ENCODE data around the gene TIFAB.
A peak's percentile ranks its signal among the peaks of the same experiment; 100 is the strongest.

Gene TIFAB

DNA sequence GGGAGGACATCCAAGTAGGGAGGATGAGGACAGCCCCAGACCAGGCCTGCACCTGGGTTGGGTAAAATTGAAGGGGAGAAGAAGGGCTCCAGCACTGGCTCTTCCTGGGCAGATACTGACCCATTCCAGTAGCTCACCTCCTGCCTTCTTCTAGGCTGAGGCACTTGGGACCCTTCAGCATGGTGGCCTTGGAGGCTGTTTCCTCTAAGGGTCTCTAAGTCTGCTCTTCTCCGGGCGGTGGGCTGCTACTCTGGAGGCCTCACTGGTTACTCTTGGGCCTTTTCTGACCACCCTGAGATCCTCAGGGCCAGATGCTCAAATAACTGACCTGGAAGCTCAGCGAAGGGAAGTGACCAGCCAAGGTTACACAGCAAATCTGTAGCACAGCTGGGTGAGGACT, 2.8 kb upstream of the TIFAB start:
- FAIRE-seq (no peak), DNase-seq (ENCODE audit: insufficient read length) (no peak)

DNA sequence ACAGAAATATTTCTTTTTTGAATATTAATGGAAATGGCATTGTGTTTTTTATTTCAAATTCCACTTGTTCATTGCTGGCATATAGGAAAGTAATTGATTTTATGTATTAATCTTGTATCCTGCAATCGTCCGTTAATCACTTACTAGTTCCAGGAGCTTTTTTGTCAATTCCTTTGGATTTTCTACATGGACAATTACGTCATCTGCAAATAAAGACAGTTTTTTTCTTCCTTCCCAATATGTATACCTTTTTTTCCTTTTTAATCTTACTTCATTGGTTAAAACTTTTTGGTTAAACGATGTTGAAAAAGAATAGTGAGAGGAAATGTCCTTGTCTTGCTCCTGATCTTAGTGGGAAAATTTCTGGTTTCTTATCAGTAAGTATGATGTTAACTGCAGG, 1.5 kb upstream of the TIFAB start:
- TF ChIP-seq POLR2A (IDR thresholded peaks at IDR 0.05; ENCODE audit: low read depth, low read length) (no peak), POLR2AphosphoS5 (IDR thresholded peaks at IDR 0.05; ENCODE audit: low read depth, low read length) (no peak), TAF1 (IDR thresholded peaks at IDR 0.05; ENCODE audit: borderline replicate concordance, low read depth, low read length) (no peak)
- DNase-seq (ENCODE audit: insufficient read length): no peak
- no peak for FAIRE-seq

More for the DNA sequence above, 2.8 kb upstream of the TIFAB start:
- TF ChIP-seq TAF1 (IDR thresholded peaks at IDR 0.05; ENCODE audit: borderline replicate concordance, low read depth, low read length): no peak
- TF ChIP-seq POLR2A (IDR thresholded peaks at IDR 0.05; ENCODE audit: low read depth, low read length): no peak
- TF ChIP-seq POLR2AphosphoS5 (IDR thresholded peaks at IDR 0.05; ENCODE audit: low read depth, low read length): no peak

DNA sequence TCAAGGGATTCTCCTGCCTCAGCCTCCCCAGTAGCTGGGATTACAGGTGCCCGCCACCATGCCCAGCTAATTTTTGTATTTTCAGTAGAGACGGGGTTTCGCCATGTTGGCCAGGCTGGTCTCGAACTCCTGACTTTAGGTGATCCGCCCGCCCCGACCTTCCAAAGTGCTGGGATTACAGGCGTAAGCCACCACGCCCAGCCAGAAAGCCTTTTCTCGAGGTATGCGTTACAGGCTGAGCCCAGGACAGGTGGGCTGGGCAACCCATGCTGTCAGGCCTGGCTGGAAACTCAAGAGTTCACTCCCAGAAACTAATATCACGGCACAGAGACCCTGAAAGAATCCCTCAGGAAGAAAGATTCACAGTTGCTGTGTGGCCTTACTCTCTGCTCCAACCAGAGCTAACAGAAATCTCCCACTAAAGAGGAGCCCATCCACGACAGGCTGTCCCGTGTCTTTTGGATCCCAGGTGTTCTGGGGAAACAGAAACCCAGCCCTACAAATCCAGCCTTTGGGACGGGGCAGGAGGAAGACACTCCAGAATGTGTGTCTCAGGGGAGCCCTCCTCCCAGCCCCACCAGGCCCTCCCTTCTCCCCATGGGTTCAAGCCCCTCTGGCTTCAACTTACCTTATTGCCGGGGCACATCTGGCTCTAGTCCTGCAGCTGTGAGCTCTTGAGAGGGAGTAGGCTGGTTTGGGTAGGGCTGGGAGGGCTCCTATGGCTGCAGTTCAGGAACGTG, 400 bp downstream of the TIFAB start:
- DNase-seq (ENCODE audit: insufficient read length) (no peak), FAIRE-seq (no peak)

DNA sequence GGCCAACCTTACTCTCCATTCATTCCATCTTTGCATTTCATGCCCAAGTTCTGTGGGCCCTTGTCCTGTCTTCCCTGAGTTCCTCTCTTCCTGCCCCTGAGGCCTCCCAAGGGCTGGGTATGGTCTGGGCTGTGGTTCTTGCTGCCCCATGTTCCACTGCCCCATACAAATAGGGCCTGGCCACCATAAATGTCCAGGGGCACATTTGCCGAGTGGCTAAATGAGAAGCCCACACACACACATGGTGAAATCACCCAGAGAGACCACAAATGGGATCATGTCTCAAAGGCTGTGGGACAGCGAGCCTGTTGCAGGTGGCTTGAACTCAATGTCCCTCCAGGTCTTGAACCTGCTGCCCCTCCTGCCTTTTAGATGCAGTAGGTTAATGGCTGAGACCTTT, 1.2 kb downstream of the TIFAB start:
- FAIRE-seq: no peak
- TF ChIP-seq TAF1 (IDR thresholded peaks at IDR 0.05; ENCODE audit: borderline replicate concordance, low read depth, low read length) (no peak), POLR2AphosphoS5 (IDR thresholded peaks at IDR 0.05; ENCODE audit: low read depth, low read length) (no peak), POLR2A (IDR thresholded peaks at IDR 0.05; ENCODE audit: low read depth, low read length) (no peak)

More for the DNA sequence above, 400 bp downstream of the TIFAB start:
- TF ChIP-seq TAF1 (IDR thresholded peaks at IDR 0.05; ENCODE audit: borderline replicate concordance, low read depth, low read length) (no peak), POLR2A (IDR thresholded peaks at IDR 0.05; ENCODE audit: low read depth, low read length) (no peak), POLR2AphosphoS5 (IDR thresholded peaks at IDR 0.05; ENCODE audit: low read depth, low read length) (no peak)

DNA sequence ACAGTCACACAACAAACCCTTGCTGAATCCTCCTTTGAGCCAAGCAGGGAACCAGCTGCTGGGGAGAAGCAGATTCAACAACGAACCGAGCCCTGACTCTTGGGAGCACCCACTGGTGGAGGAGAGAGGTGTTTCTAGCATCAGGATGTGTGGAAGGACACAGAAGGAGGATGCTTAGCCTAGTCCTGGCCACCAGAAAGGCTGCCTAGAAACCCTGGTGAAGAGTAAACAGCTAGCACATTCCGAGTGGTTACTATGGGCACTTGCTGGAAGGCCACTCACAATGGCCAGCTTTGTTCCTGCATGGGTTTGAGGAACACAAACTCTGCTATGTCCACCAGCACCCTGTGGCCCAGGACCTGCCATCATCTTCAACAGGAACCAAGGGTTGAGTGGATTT, 1.8 kb downstream of the TIFAB start:
- DNase-seq (ENCODE audit: insufficient read length) (no peak), FAIRE-seq (no peak)
- TF ChIP-seq POLR2A (IDR thresholded peaks at IDR 0.05; ENCODE audit: low read depth, low read length) (no peak), TAF1 (IDR thresholded peaks at IDR 0.05; ENCODE audit: borderline replicate concordance, low read depth, low read length) (no peak), POLR2AphosphoS5 (IDR thresholded peaks at IDR 0.05; ENCODE audit: low read depth, low read length) (no peak)

More for the DNA sequence above, 1.2 kb downstream of the TIFAB start:
- DNase-seq (ENCODE audit: insufficient read length): no peak

DNA sequence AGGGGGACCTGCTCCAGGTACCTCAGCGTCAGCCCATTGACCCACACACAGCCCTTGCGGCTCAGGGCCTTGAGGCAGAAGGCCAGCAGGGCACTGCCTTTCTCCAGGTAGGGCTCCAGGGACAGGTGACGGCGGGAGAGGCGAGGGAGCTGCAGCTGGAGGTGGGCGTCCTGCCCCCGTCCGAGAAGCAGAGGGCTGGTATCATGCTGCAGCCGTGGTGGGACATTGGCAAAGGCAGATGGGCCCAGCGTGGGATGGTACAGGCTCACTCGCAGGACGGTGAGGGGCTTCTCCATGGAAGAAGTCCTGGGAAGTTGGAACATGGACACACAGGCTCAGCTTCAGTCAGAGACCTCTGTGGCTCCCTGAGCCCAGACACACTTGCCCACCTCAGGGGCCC, 2.5 kb downstream of the TIFAB start:
- FAIRE-seq (no peak), DNase-seq (ENCODE audit: insufficient read length) (no peak)
- no peak for TF ChIP-seq TAF1 (IDR thresholded peaks at IDR 0.05; ENCODE audit: borderline replicate concordance, low read depth, low read length)
- TF ChIP-seq POLR2AphosphoS5 (IDR thresholded peaks at IDR 0.05; ENCODE audit: low read depth, low read length): no peak
- TF ChIP-seq POLR2A (IDR thresholded peaks at IDR 0.05; ENCODE audit: low read depth, low read length): no peak

DNA sequence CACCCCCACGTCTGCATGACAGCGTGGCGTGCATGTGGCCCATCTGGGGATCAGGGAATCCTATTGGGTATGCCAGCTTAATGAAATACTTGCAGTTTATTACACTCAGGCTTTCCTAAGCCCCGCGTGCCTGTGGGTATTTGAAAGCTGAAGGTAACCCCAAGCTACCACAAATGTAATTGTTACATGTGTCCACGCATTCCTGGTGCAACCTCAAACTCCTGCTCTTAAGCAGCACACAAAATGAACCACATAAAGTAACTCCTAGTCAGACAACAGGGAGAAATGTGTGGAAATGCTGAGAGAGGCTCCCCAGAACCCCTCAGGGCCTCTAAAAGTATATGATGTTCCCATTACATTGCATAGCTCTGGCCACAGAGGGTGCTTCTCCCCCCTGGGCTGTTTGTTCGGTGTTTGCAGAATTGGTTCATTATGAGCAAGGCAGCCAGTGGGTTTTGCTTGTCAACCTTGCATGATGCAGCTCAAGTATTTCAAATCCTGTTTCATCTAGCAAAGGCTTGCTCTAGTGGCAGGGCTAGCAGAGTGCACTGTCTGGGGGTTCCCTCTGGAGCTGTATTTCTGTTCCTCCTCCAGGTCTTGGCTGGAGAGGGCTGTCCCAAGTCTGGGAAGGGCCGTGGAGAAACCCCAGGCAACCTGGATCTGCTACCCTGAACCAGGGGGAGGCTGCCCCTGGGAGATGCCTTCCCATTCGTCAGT, 3.2 kb downstream of the TIFAB start:
- no peak for TF ChIP-seq POLR2AphosphoS5 (IDR thresholded peaks at IDR 0.05; ENCODE audit: low read depth, low read length)
- no peak for TF ChIP-seq TAF1 (IDR thresholded peaks at IDR 0.05; ENCODE audit: borderline replicate concordance, low read depth, low read length)
- TF ChIP-seq POLR2A (IDR thresholded peaks at IDR 0.05; ENCODE audit: low read depth, low read length): no peak
- DNase-seq (ENCODE audit: insufficient read length) (no peak), FAIRE-seq (no peak)

DNA sequence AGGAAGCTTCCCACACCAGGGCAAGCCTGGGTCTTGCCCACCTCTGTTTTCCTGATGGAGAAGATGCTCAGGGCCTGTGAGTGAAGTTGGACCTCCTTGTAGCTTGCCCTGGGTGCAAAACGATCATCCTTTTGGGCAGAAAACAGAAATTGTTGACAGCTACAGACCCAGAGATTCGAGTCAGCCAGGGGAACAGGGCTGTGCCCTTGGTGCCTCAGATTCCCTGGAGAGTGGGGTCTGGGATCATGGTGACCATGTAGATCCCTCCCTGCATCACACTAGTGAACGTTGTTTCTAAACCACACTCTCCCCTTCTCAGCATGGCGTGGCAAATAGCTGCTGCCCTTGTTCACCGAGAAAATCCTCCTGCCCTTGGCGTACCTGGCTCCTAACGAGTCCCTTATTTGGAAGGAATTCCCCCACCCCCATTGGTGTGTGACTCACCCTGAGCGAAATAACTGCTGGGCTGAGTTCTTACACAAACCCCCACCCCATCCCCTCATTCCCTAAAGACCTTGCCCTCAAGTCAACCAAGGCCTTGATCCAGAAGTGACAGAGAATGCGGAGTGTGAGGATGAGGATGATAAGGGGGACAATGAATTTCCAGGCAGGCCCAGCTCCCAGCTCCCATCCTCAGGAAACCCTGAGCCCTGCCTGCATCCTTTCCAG, 3.9 kb downstream of the TIFAB start:
- DNase-seq (ENCODE audit: insufficient read length) (no peak), FAIRE-seq (no peak)
- no peak for TF ChIP-seq POLR2AphosphoS5 (IDR thresholded peaks at IDR 0.05; ENCODE audit: low read depth, low read length)
- TF ChIP-seq TAF1 (IDR thresholded peaks at IDR 0.05; ENCODE audit: borderline replicate concordance, low read depth, low read length): no peak
- TF ChIP-seq POLR2A (IDR thresholded peaks at IDR 0.05; ENCODE audit: low read depth, low read length): no peak

DNA sequence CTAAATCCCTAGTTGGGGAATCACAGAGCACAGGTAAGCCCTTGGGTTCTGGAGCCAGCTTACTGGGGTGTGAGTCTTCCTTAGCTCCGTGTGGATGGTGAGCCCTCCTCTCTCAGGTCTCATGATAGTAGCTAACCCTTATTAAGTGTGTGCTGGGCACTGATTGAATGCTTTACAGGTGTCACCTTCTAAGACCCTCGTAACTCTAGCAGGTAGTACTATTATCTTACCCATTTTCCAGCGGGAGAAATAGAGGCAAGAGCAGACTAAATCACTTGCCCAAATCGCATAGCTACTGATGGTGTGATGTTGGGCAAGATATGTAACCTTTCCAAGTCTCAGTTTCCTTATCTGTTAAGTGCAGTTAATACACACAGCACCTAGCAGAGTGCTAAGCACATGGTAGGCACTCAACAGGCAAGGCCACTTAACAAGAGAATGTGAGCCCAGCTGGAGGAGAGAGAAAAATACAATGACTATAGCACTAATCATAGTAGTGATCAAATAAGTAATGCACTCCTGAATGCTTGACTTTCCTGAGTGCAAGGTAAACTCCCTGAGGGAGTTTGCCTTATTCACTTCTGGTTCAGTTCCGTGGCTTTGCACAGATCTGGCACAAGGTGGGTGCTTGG, 4.7 kb downstream of the TIFAB start, which contains the start of gene DCANP1:
Gene DCANP1, minus strand, starts transcription at position 51 of the 632 bp plus-strand sequence. CDS start 240 bp downstream, outside the sequence.
- TF ChIP-seq POLR2AphosphoS5 (IDR thresholded peaks at IDR 0.05; ENCODE audit: low read depth, low read length): no peak
- no peak for TF ChIP-seq POLR2A (IDR thresholded peaks at IDR 0.05; ENCODE audit: low read depth, low read length)
- FAIRE-seq (no peak), DNase-seq (ENCODE audit: insufficient read length) (no peak)

DNA sequence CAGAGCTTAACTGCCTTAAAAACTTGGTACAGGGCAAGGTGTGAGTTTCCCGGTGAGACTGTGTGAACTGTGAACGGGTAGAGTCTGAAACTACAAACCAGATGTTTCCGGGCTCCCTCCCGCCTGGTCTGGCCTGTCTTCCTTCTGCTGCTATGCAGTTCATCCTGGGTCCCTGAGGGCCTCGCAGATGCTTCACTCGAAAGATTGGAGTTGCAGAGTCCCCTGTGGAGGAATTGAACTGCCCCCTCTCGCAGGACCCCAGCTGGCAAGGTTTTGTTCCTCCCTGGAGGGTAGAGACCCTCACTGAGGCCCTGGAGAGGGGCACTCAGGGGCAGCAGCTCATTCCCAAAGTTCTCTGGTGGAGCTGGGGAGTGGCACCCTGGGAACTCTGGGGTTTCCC, 5.5 kb downstream of the TIFAB start:
- no peak for DNase-seq (ENCODE audit: insufficient read length)
- FAIRE-seq: no peak
- TF ChIP-seq TAF1 (IDR thresholded peaks at IDR 0.05; ENCODE audit: borderline replicate concordance, low read depth, low read length): no peak
- no peak for TF ChIP-seq POLR2AphosphoS5 (IDR thresholded peaks at IDR 0.05; ENCODE audit: low read depth, low read length)
- TF ChIP-seq POLR2A (IDR thresholded peaks at IDR 0.05; ENCODE audit: low read depth, low read length): no peak

DNA sequence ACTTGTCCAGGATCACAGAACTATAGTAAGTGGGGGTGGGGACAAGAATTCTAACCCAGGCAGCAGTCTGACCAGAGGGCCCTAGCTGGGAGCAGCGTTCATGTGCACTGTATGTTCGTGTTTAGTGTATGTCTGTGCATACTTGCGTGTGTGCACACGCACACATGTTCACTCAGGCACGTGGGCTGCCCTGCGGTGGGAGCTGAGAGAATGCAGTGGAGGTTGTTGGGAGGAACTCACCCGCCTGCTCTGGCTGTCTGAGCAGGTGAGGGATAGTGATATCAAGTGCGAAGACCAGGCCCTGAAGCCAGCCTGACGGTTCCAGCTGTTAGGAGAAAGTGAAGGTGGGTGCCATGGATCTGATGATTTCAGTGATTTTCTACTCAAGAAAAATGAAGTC, 5.9 kb downstream of the TIFAB start:
- FAIRE-seq (peak; percentile 14), DNase-seq (ENCODE audit: insufficient read length) (no peak)
- no peak for TF ChIP-seq TAF1 (IDR thresholded peaks at IDR 0.05; ENCODE audit: borderline replicate concordance, low read depth, low read length)
- TF ChIP-seq POLR2A (IDR thresholded peaks at IDR 0.05; ENCODE audit: low read depth, low read length): no peak
- no peak for TF ChIP-seq POLR2AphosphoS5 (IDR thresholded peaks at IDR 0.05; ENCODE audit: low read depth, low read length)

Measured in GM12892 (cell line).